ENCODE measurements around the gene NUP205. TPM values are rescaled to one million over a fixed set of nuclear protein-coding genes. Genes with fewer than 3 reads are reported as not detected.

The NUP205 gene
- total RNA-seq, 1 experiment from 2014 or later: 51.0 TPM

GRCh38 chr7:135648235-135648634, 90.5 kb downstream of the NUP205 start:
- BruUV-seq (replicated peaks): no TSS peak
- DNase-seq (ENCODE audit: unreplicated experiment): no peak
- H3K9me3 Mint-ChIP-seq (ENCODE audit: unreplicated experiment): no peaks in the 10 kb centered on the region
- no peaks in the 10 kb centered on the region for H3K4me1 Mint-ChIP-seq (ENCODE audit: insufficient read depth, unreplicated experiment)
- intact Hi-C loops (cut with micrococcal nuclease): no loop called here
- H3K27me3 Mint-ChIP-seq (ENCODE audit: insufficient read depth, unreplicated experiment): no peaks in the 10 kb centered on the region
- no peak for TF ChIP-seq CTCF (IDR thresholded peaks at IDR 0.05; ENCODE audit: unreplicated experiment)
- H3K27ac Mint-ChIP-seq (ENCODE audit: low read depth, unreplicated experiment): no peak overlapping the region
- POLR2A ChIA-PET: interaction anchor here (0.7 kb wide), 1 partner anchor 14 kb away, joined by 4 read pairs; no protein-coding TSS in a partner anchor
- H3K4me3 Mint-ChIP-seq (ENCODE audit: unreplicated experiment): no peak overlapping the region
- peaks cover 57% of the 10 kb centered on the region for H3K36me3 Mint-ChIP-seq (ENCODE audit: insufficient read depth, unreplicated experiment)
- CTCF ChIA-PET: interaction anchor here (0.6 to 7.4 kb wide), 6 partner anchors 9 to 374 kb away, joined by 3 to 134 read pairs (median 40); no protein-coding TSS in a partner anchor

- no TSS peak for BruUV-seq (replicated peaks)
- ChIA-PET POLR2A (interaction anchor here (0.6 kb wide), 1 partner anchor 338 kb away, joined by 3 read pairs; no protein-coding TSS in a partner anchor), CTCF (interaction anchor here (0.6 to 1.3 kb wide), 6 partner anchors 10 to 376 kb away, joined by 3 to 6 read pairs (median 4); no protein-coding TSS in a partner anchor)
- Mint-ChIP-seq H3K36me3 (ENCODE audit: insufficient read depth, unreplicated experiment) (peaks cover 35% of the 10 kb centered on the region), H3K4me3 (ENCODE audit: unreplicated experiment) (no peak overlapping the region), H3K9me3 (ENCODE audit: unreplicated experiment) (no peaks in the 10 kb centered on the region), H3K27me3 (ENCODE audit: insufficient read depth, unreplicated experiment) (no peaks in the 10 kb centered on the region), H3K27ac (ENCODE audit: low read depth, unreplicated experiment) (no peak overlapping the region), H3K4me1 (ENCODE audit: insufficient read depth, unreplicated experiment) (no peaks in the 10 kb centered on the region)
- no peak for TF ChIP-seq CTCF (IDR thresholded peaks at IDR 0.05; ENCODE audit: unreplicated experiment)
- intact Hi-C loops (cut with micrococcal nuclease): no loop called here
- no peak for DNase-seq (ENCODE audit: unreplicated experiment)
Observed at GRCh38 chr7:135650831-135651573, 93.3 kb downstream of the NUP205 start.

- Mint-ChIP-seq H3K27ac (ENCODE audit: low read depth, unreplicated experiment) (no peak overlapping the region), H3K9me3 (ENCODE audit: unreplicated experiment) (no peaks in the 10 kb centered on the region), H3K36me3 (ENCODE audit: insufficient read depth, unreplicated experiment) (peaks cover 25% of the 10 kb centered on the region), H3K4me3 (ENCODE audit: unreplicated experiment) (no peak overlapping the region), H3K4me1 (ENCODE audit: insufficient read depth, unreplicated experiment) (no peaks in the 10 kb centered on the region), H3K27me3 (ENCODE audit: insufficient read depth, unreplicated experiment) (no peaks in the 10 kb centered on the region)
- no peak for DNase-seq (ENCODE audit: unreplicated experiment)
- ChIA-PET CTCF (interaction anchor here (0.6 to 9.3 kb wide), 3 partner anchors 8 to 380 kb away, joined by 3 to 80 read pairs (median 5); no protein-coding TSS in a partner anchor), POLR2A (no interaction called here)
- no peak for TF ChIP-seq CTCF (IDR thresholded peaks at IDR 0.05; ENCODE audit: unreplicated experiment)
- BruUV-seq (replicated peaks): no TSS peak
- intact Hi-C loops (cut with micrococcal nuclease): no loop called here
Observed at GRCh38 chr7:135653340-135654080, 95.8 kb downstream of the NUP205 start.

- ChIA-PET CTCF (interaction anchor here (0.5 to 9.3 kb wide), 4 partner anchors 13 to 482 kb away, joined by 3 to 80 read pairs (median 4); no protein-coding TSS in a partner anchor), POLR2A (no interaction called here)
- no peak for TF ChIP-seq CTCF (IDR thresholded peaks at IDR 0.05; ENCODE audit: unreplicated experiment)
- no peak overlapping the region for H3K4me3 Mint-ChIP-seq (ENCODE audit: unreplicated experiment)
- intact Hi-C loops (cut with micrococcal nuclease): no loop called here
- no peak for DNase-seq (ENCODE audit: unreplicated experiment)
- H3K4me1 Mint-ChIP-seq (ENCODE audit: insufficient read depth, unreplicated experiment): peaks cover 7% of the 10 kb centered on the region
- H3K27me3 Mint-ChIP-seq (ENCODE audit: insufficient read depth, unreplicated experiment): no peaks in the 10 kb centered on the region
- H3K36me3 Mint-ChIP-seq (ENCODE audit: insufficient read depth, unreplicated experiment): peaks cover 5% of the 10 kb centered on the region
- no peaks in the 10 kb centered on the region for H3K9me3 Mint-ChIP-seq (ENCODE audit: unreplicated experiment)
- no peak overlapping the region for H3K27ac Mint-ChIP-seq (ENCODE audit: low read depth, unreplicated experiment)
- BruUV-seq (replicated peaks): no TSS peak
Observed at GRCh38 chr7:135658564-135658963, 100.8 kb downstream of the NUP205 start.
